GM12873 (cell line): ENCODE measurements around the gene POLR2E.

Source experiments
- CTCF ChIP-seq: IDR thresholded peaks from 2 replicates; pipeline ENCODE4 v1.5.1; 2012; ENCODE audit warnings: low read depth, mild to moderate bottlenecking, moderate library complexity, low read length, control low read depth; ENCODE audit not compliant: insufficient read depth; ENCODE audit errors: missing control alignments

POLR2E gene

GRCh38 chr19:1093330-1093729 is 1.8 kb downstream of the POLR2E start:
- no peak for TF ChIP-seq CTCF

- TF ChIP-seq CTCF, result no peak
Observed at GRCh38 chr19:1091544-1092175, 3.5 kb downstream of the POLR2E start.

GRCh38 chr19:1090731-1091543 is 4.2 kb downstream of the POLR2E start:
- TF ChIP-seq CTCF, result no peak

GRCh38 chr19:1089891-1090290 is 5.3 kb downstream of the POLR2E start:
- TF ChIP-seq CTCF, result no peak

GRCh38 chr19:1089126-1089771 is 5.9 kb downstream of the POLR2E start:
- TF ChIP-seq CTCF, result no peak

GRCh38 chr19:1088416-1089010 is 6.7 kb downstream of the POLR2E start:
- no peak for TF ChIP-seq CTCF
